Activated B cell treated with CpG ODN at 0.5 μM for 24 hours (primary cell): ENCODE measurements around the gene PPM1D. TPM values are rescaled to one million over a fixed set of nuclear protein-coding genes. Genes with fewer than 3 reads are reported as not detected.

Source experiments
- ATAC-seq: fragments of 200-7000 bp; cut with Tn5 transposase; one replicate; pipeline ENCODE4 v1.10.0; 2021; ENCODE audit warnings: low read depth, mild to moderate bottlenecking, moderate library complexity
- CTCF ChIA-PET: fragments of 350-600 bp; sonication (Branson Sonifier 250); formaldehyde crosslinking; loops from one replicate; lab custom pipeline; 2021; ENCODE audit warnings: antibody characterized with exemption; lab: Charles Lee
- POLR2A ChIA-PET: fragments of 350-600 bp; sonication (Branson Sonifier 250); formaldehyde crosslinking; loops from one replicate; lab custom pipeline; 2021; ENCODE audit warnings: antibody characterized with exemption; lab: Charles Lee
- DNase-seq: peaks from one replicate; pipeline ENCODE4 v3.0.0; 2022
- H3K27ac Mint-ChIP-seq: one replicate; pipeline ENCODE4 v1.8.0; 2020; ENCODE audit warnings: mixed read lengths
- H3K27me3 Mint-ChIP-seq: one replicate; pipeline ENCODE4 v1.8.0; 2021; ENCODE audit warnings: mixed read lengths
- H3K36me3 Mint-ChIP-seq: one replicate; pipeline ENCODE4 v1.8.0; 2021; ENCODE audit warnings: low read depth, mixed read lengths
- H3K4me1 Mint-ChIP-seq: one replicate; pipeline ENCODE4 v1.8.0; 2021; ENCODE audit warnings: mixed read lengths
- H3K4me3 Mint-ChIP-seq: one replicate; pipeline ENCODE4 v1.8.0; 2020; ENCODE audit warnings: mild to moderate bottlenecking, mixed read lengths
- H3K9me3 Mint-ChIP-seq: one replicate; pipeline ENCODE4 v1.8.0; 2020; ENCODE audit warnings: mixed read lengths
- intact Hi-C: fragments of 100-400 bp; cut with micrococcal nuclease; formaldehyde crosslinking; loops from one replicate; pipeline ENCODE4 v1.15.1; 2024
- total RNA-seq: library from RNA; stranded (reverse); gene quantifications from 2 replicates; pipeline ENCODE4 v1.2.3, GENCODE V29; 2022
- TF ChIP-seq, protein P1 (sequence below): fragments of 200-600 bp; IDR thresholded peaks from one replicate; pipeline ENCODE4 v1.8.0; 2022; ENCODE audit warnings: antibody characterized with exemption, mild to moderate bottlenecking

PPM1D gene
- total RNA-seq, 1 donor from 2014 or later = 13.3 TPM

DNA sequence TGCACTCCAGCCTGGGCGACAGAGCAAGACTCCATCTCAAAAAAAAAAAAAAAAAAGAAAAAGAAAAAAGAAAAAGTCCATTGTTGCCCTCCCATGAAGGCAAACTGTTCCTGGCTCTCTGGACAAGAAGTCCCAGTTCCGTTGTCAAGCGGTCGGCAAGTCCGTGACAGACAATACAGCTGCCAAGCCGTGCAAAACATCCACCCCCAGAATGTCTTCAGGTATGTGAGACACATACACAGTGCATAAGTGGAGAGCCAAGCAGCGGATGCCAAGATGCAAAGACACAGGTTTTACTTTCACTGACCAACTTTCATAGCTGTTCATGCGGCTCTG, 40.4 kb upstream of the PPM1D start:
- DNase-seq (no peak), ATAC-seq (no peak)
- no peak overlapping the region for H3K4me3 Mint-ChIP-seq
- H3K4me1 Mint-ChIP-seq = no peaks in the 10 kb centered on the region
- intact Hi-C loops = no loop called here
- peaks cover 14% of the 10 kb centered on the region for H3K9me3 Mint-ChIP-seq
- ChIA-PET CTCF (interaction anchor here (0.7 kb wide), 1 partner anchor 29 kb away, joined by 3 read pairs; no protein-coding TSS in a partner anchor), POLR2A (no interaction called here)
- no peaks in the 10 kb centered on the region for H3K27me3 Mint-ChIP-seq
- H3K36me3 Mint-ChIP-seq = peaks cover 8% of the 10 kb centered on the region
- TF ChIP-seq, protein P1, sequence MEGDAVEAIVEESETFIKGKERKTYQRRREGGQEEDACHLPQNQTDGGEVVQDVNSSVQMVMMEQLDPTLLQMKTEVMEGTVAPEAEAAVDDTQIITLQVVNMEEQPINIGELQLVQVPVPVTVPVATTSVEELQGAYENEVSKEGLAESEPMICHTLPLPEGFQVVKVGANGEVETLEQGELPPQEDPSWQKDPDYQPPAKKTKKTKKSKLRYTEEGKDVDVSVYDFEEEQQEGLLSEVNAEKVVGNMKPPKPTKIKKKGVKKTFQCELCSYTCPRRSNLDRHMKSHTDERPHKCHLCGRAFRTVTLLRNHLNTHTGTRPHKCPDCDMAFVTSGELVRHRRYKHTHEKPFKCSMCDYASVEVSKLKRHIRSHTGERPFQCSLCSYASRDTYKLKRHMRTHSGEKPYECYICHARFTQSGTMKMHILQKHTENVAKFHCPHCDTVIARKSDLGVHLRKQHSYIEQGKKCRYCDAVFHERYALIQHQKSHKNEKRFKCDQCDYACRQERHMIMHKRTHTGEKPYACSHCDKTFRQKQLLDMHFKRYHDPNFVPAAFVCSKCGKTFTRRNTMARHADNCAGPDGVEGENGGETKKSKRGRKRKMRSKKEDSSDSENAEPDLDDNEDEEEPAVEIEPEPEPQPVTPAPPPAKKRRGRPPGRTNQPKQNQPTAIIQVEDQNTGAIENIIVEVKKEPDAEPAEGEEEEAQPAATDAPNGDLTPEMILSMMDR = no peak
- H3K27ac Mint-ChIP-seq = no peak overlapping the region

DNA sequence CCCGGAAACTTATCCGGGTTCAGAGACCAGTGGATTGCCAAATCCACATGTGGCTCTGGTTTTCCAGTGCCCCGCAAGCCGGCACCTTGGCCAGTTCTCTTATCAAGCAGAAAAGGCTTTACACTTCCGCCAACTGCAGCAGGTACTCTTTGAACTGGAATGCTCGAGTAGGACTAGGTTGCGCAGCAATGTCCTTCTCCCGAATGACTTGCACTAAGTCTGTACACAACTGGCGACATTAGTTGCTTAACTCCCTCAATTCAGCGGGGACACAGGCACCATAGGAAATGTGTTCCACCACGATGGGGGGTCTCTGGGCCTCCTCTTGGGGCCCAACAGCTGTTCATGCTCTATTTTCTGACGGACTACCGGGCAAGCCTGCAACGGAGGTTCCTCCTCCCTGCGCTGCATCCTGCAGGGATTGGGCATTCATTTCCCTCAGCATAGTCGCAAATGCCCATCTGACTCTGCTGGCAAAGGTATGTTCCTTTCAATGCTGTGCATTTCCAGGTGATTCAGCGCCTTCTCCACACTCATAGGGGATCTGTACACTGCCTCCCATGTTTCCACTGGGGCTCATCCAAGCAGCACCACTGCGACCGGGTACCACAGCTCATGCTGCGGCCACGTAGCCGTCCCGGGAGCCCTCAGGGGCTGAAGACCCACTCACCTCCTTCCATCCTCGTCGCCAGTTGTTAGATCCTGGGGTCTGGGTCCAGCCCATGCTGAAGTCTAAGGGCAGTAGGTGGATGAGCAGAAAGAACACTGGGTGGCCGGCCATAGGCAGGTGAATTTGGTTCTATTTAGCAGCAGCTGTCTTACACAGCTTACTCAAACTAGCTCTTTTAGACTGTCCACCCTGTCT, 39.8 kb upstream of the PPM1D start:
- TF ChIP-seq, protein P1 = no peak
- Mint-ChIP-seq H3K4me3 (no peak overlapping the region), H3K4me1 (no peaks in the 10 kb centered on the region), H3K27ac (no peak overlapping the region), H3K36me3 (peaks cover 8% of the 10 kb centered on the region), H3K27me3 (no peaks in the 10 kb centered on the region), H3K9me3 (peaks cover 14% of the 10 kb centered on the region)
- no peak for ATAC-seq
- CTCF ChIA-PET = interaction anchor here (0.7 kb wide), 1 partner anchor 29 kb away, joined by 3 read pairs; no protein-coding TSS in a partner anchor
- POLR2A ChIA-PET = no interaction called here
- intact Hi-C loops = no loop called here
- no peak for DNase-seq

DNA sequence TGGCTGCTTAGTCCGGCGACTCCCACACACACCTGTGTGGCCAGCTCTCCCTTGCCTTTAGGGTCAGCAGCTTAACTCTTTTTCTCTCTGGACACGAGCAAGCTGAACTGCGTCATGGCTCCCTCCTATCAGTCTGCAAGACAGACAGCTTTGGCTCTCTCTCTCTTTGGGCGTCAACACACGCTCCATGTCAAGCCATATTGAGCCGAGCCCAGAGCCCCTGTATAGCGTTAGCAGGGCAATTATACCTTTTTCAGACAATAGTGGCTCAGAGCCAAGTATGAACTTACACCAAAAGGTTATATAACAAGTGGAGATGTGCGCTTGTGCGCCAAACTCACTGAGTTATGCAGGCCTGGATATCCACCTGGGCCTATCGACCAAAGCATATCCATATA, 39.1 kb upstream of the PPM1D start:
- CTCF ChIA-PET = no interaction called here
- H3K27me3 Mint-ChIP-seq = no peaks in the 10 kb centered on the region
- H3K9me3 Mint-ChIP-seq = peaks cover 14% of the 10 kb centered on the region
- TF ChIP-seq, protein P1 = no peak
- H3K4me1 Mint-ChIP-seq = no peaks in the 10 kb centered on the region
- no peak for ATAC-seq
- POLR2A ChIA-PET = no interaction called here
- intact Hi-C loops = no loop called here
- DNase-seq = no peak
- H3K36me3 Mint-ChIP-seq = peaks cover 8% of the 10 kb centered on the region
- no peak overlapping the region for H3K4me3 Mint-ChIP-seq
- no peak overlapping the region for H3K27ac Mint-ChIP-seq

DNA sequence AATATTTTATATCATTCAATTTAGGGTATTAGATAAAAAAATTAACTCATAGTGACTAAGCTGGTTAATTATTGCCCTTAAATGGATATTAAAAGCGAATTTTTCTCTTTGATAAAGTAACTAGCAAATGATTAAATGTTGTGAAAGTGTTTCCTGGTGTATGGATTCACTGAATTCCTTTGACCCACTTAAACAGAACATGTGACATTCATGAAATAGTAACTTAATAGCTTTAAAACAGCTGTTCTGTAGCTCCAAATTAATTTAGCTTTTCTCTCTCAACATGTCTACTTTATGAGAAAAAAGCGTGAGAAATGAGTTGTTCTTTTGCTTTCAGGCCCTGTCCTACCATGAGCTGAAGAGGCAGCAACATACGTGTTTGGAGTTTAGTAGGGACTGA, 37.6 kb upstream of the PPM1D start:
- Mint-ChIP-seq H3K4me3 (no peak overlapping the region), H3K27me3 (no peaks in the 10 kb centered on the region), H3K4me1 (no peaks in the 10 kb centered on the region), H3K27ac (no peak overlapping the region), H3K36me3 (peaks cover 6% of the 10 kb centered on the region), H3K9me3 (peaks cover 9% of the 10 kb centered on the region)
- TF ChIP-seq, protein P1 = no peak
- ATAC-seq (no peak), DNase-seq (no peak)
- ChIA-PET POLR2A (interaction anchor here (0.5 kb wide), 1 partner anchor 131 kb away, joined by 8 read pairs; no protein-coding TSS in a partner anchor), CTCF (interaction anchor here (0.7 kb wide), 1 partner anchor 14 kb away, joined by 3 read pairs; no protein-coding TSS in a partner anchor)
- intact Hi-C loops = no loop called here

DNA sequence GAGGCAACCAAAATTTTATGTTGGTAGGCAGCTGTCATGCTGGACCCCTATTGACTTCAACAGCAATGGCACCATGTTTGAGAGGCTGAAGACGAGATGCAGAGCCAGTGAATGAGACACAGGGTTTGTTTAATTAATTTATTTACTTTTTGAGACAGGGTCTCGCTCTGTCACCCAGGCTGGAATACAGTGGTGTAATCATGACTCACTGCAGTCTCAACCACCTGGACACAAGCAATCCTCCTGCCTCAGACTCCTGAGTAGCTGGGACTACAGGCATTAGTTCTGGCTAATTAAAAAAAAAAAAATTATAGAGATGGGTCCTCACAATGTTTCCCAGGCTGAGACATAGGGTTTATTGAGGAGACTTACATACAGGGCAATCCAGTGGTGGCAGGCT, 36.2 kb upstream of the PPM1D start:
- POLR2A ChIA-PET = no interaction called here

More for the DNA sequence above, 36.2 kb upstream of the PPM1D start:
- no peaks in the 10 kb centered on the region for H3K27me3 Mint-ChIP-seq
- TF ChIP-seq, protein P1 = no peak
- H3K9me3 Mint-ChIP-seq = peaks cover 2% of the 10 kb centered on the region
- no peak overlapping the region for H3K4me3 Mint-ChIP-seq
- no peaks in the 10 kb centered on the region for H3K4me1 Mint-ChIP-seq
- H3K36me3 Mint-ChIP-seq = peaks cover under 1% of the 10 kb centered on the region
- no peak for DNase-seq
- intact Hi-C loops = no loop called here
- CTCF ChIA-PET = no interaction called here
- H3K27ac Mint-ChIP-seq = no peak overlapping the region
- no peak for ATAC-seq
